Keratinocyte (primary cell): Measurements from ENCODE around the gene ARHGDIB. TPM values are rescaled to one million over a fixed set of nuclear protein-coding genes. Genes with fewer than 3 reads are reported as not detected.
A peak's percentile ranks its signal among the peaks of the same experiment; 100 is the strongest.

Experiments used
- DNase-seq: peaks from one replicate; pipeline ENCODE4 v3.0.0-alpha.2; 2011; ENCODE audit warnings: low read depth, missing footprints, low spot score
- FAIRE-seq: peaks from 2 replicates; lab custom pipeline; 2011; peaks lifted over from hg19 to GRCh38; lab: Jason Lieb, UNC
- H2AFZ ChIP-seq: 2 replicates; pipeline ENCODE4 v1.6.0; 2012; ENCODE audit warnings: low read length, control low read depth, inconsistent platforms; ENCODE audit not compliant: control insufficient read depth
- H3K27ac ChIP-seq: 2 replicates; pipeline ENCODE4 v1.5.1; 2011; ENCODE audit warnings: low read length; ENCODE audit not compliant: control insufficient read depth, insufficient read depth
- H3K27me3 ChIP-seq: 3 replicates; pipeline ENCODE4 v1.6.0; 2011; ENCODE audit warnings: low read length; ENCODE audit not compliant: control insufficient read depth, insufficient read depth; ENCODE audit errors: extremely low read depth
- H3K36me3 ChIP-seq, 2 experiments: 2 replicates in 1 of 2; 3 replicates in 1 of 2; pipeline ENCODE4 v1.5.1; 2011; ENCODE audit warnings: low read length in 2 of 2, mild to moderate bottlenecking in 1 of 2; ENCODE audit not compliant: control insufficient read depth in 2 of 2, insufficient read depth in 2 of 2; ENCODE audit errors: extremely low read depth in 1 of 2
- H3K4me1 ChIP-seq: 3 replicates; pipeline ENCODE4 v1.5.1; 2011; ENCODE audit warnings: low read length; ENCODE audit not compliant: control insufficient read depth, insufficient read depth; ENCODE audit errors: extremely low read depth
- H3K4me2 ChIP-seq: 3 replicates; pipeline ENCODE4 v1.6.0; 2011; ENCODE audit warnings: low read depth, low read length; ENCODE audit not compliant: control insufficient read depth, insufficient read depth; ENCODE audit errors: extremely low read depth
- H3K4me3 ChIP-seq, 3 experiments: fragments of 200-600 bp in 1 of 3; sonication (generic) in 1 of 3; 2 replicates in 2 of 3; 3 replicates in 1 of 3; pipeline ENCODE4 v1.5.1; 2011 to 2016; ENCODE audit warnings: low read length in 3 of 3, mild to moderate bottlenecking in 3 of 3, control low read depth in 2 of 3, inconsistent platforms in 1 of 3, low read depth in 1 of 3, mixed read lengths in 1 of 3, mixed run types in 1 of 3, moderate library complexity in 1 of 3; ENCODE audit not compliant: control insufficient read depth in 2 of 3, insufficient read depth in 2 of 3; ENCODE audit errors: extremely low read depth in 1 of 3
- H3K79me2 ChIP-seq: 2 replicates; pipeline ENCODE4 v1.6.0; 2012; ENCODE audit warnings: low read length; ENCODE audit not compliant: control insufficient read depth, insufficient read depth
- H3K9ac ChIP-seq: 3 replicates; pipeline ENCODE4 v1.6.0; 2011; ENCODE audit warnings: low read length; ENCODE audit not compliant: control insufficient read depth, insufficient read depth; ENCODE audit errors: extremely low read depth
- H3K9me1 ChIP-seq: 3 replicates; pipeline ENCODE4 v1.6.0; 2011; ENCODE audit warnings: low read length; ENCODE audit not compliant: control insufficient read depth, insufficient read depth; ENCODE audit errors: extremely low read depth
- H3K9me3 ChIP-seq: 2 replicates; pipeline ENCODE4 v1.5.1; 2012; ENCODE audit warnings: low read depth, low read length; ENCODE audit not compliant: control insufficient read depth
- H4K20me1 ChIP-seq: 3 replicates; pipeline ENCODE4 v1.6.0; 2011; ENCODE audit warnings: low read length; ENCODE audit not compliant: control insufficient read depth, insufficient read depth; ENCODE audit errors: extremely low read depth
- CTCF ChIP-seq, 3 experiments: IDR thresholded peaks in 1 of 3; conservative IDR thresholded peaks in 1 of 3; optimal IDR thresholded peaks in 1 of 3; 2 replicates in 2 of 3; 3 replicates in 1 of 3; pipeline versions ENCODE3 to v1.5.1; 2011; ENCODE audit warnings: low read length in 3 of 3, mild to moderate bottlenecking in 3 of 3, moderate library complexity in 2 of 3, control low read depth in 1 of 3, inconsistent platforms in 1 of 3; ENCODE audit not compliant: insufficient read depth in 2 of 3; ENCODE audit errors: extremely low read depth in 1 of 3
- EZH2 ChIP-seq: IDR thresholded peaks from one replicate; pipeline ENCODE4 v1.6.1; 2012; ENCODE audit warnings: inconsistent platforms, mild to moderate bottlenecking, low read length, moderate library complexity
- dilution Hi-C: fragments of 300-500 bp; cut with MboI; formaldehyde crosslinking; loops from one replicate; pipeline ENCODE4 v1.7.0; 2020; ENCODE audit warnings: low sequenced_read_pairs; ENCODE audit not compliant: extremely low pct_ligation_motif_present
- polyA plus RNA-seq, 5 experiments: library from polyadenylated mRNA; depleted of rRNA in 3 of 5; stranded (reverse) in 3 of 5; stranded (forward) in 1 of 5; unstranded in 1 of 5; fragments of >200 nt; gene quantifications; 1 replicate in 1 of 5; 2 replicates in 3 of 5; 3 replicates in 1 of 5; pipeline versions ENCODE4 v1.2.1 to v1.2.3, GENCODE V29; 2011 to 2012; ENCODE audit warnings: missing spikeins in 2 of 5, low read depth in 1 of 5, low replicate concordance in 1 of 5

ARHGDIB gene
- polyA plus RNA-seq, 1 donor (not counting 4 experiments of a cell fraction or from before 2014, with no cell fraction given), result 164 TPM

- Histone ChIP-seq H3K9me1 (no peaks in the 10 kb centered on the region), H3K36me3 (peaks cover 0 to 2% of the 10 kb centered on the region in 2 experiments), H3K4me3 (no peak overlapping the region), H4K20me1 (no peaks in the 10 kb centered on the region), H3K4me1 (peaks cover 30% of the 10 kb centered on the region), H3K79me2 (peaks cover 12% of the 10 kb centered on the region), H3K9ac (no peak overlapping the region), H3K4me2 (no peak overlapping the region), H3K27ac (no peak overlapping the region), H2AFZ (no peak overlapping the region), H3K9me3 (no peaks in the 10 kb centered on the region), H3K27me3 (no peaks in the 10 kb centered on the region)
- no peak for DNase-seq
- dilution Hi-C loops, result no loop called here
- TF ChIP-seq EZH2 (no peak), CTCF (optimal IDR thresholded peaks at IDR 0.05 in 1 of 3, IDR thresholded peaks at IDR 0.05 in 1 of 3, conservative IDR thresholded peaks at IDR 0.05 in 1 of 3; ENCODE audit: extremely low read depth in 1 of 3, insufficient read depth in 2 of 3, low read length in 3 of 3) (no peak)
- FAIRE-seq, result no peak
Observed at GRCh38 chr12:14953752-14954151, 7.6 kb downstream of the ARHGDIB start.

GRCh38 chr12:14952299-14952921, 9.0 kb downstream of the ARHGDIB start:
- TF ChIP-seq CTCF (optimal IDR thresholded peaks at IDR 0.05 in 1 of 3, IDR thresholded peaks at IDR 0.05 in 1 of 3, conservative IDR thresholded peaks at IDR 0.05 in 1 of 3; ENCODE audit: extremely low read depth in 1 of 3, insufficient read depth in 2 of 3, low read length in 3 of 3), result no peak
- TF ChIP-seq EZH2, result no peak
- FAIRE-seq, result peak; percentile 96

More at GRCh38 chr12:14952299-14952921, 9.0 kb downstream of the ARHGDIB start:
- no peaks in the 10 kb centered on the region for H4K20me1 ChIP-seq
- dilution Hi-C loops, result no loop called here
- H3K79me2 ChIP-seq, result peaks cover 8% of the 10 kb centered on the region
- no peak overlapping the region for H3K4me3 ChIP-seq
- no peaks in the 10 kb centered on the region for H3K27me3 ChIP-seq
- no peaks in the 10 kb centered on the region for H3K9me3 ChIP-seq
- H3K27ac ChIP-seq, result peak overlapping the region; percentile 70
- H3K4me2 ChIP-seq, result peak overlapping the region; percentile 57
- DNase-seq, result peak; percentile 70
- H3K9ac ChIP-seq, result peak overlapping the region; percentile 5
- no peaks in the 10 kb centered on the region for H3K9me1 ChIP-seq
- H2AFZ ChIP-seq, result no peak overlapping the region
- H3K36me3 ChIP-seq, result peaks cover 0 to 5% of the 10 kb centered on the region in 2 experiments
- peaks cover 31% of the 10 kb centered on the region for H3K4me1 ChIP-seq
